HG02610 (cell line): ENCODE measurements around the gene CELSR1.
"Not testable (repeated sequence)": the region's sequence is repeated elsewhere in the genome, so short reads cannot be mapped to it uniquely, and the experiment has no call there.

Experiments used
- ATAC-seq: cut with Tn5 transposase; IDR thresholded peaks from one replicate; pipeline ENCODE4 v1.9.1; 2021; ENCODE audit warnings: mild to moderate bottlenecking, moderate library complexity; ENCODE audit not compliant: unreplicated experiment

CELSR1 gene

DNA sequence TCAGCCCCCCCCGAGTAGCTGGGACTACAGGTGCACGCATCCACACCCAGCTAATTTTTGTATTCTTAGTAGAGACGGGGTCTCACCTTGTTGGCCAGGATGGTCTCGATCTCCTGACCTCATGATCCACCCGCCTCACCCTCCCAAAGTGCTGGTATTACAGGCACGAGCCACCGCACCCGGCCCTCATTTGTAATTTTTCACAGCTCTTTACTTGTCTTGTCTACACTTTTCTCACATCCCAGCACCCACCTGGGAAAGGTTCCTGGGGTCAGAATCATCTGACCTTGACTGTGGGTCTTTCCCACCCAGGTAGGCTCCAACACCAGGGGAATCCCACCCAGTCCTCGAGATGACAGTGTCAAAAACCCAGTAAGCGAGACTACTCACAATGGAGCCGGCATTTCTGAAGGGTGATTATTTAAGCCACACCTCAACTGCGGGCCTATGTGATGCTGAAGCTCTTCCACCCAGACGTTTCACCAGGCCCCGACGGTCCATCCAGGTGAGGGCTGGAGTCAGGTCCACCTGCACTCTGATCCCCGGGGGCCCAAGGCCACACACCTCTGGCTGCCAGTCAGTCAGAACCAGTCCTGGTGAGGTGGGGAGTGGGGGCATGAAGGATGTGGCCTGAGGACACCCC is 23.4 kb downstream of the CELSR1 start:
- ATAC-seq = no peak

DNA sequence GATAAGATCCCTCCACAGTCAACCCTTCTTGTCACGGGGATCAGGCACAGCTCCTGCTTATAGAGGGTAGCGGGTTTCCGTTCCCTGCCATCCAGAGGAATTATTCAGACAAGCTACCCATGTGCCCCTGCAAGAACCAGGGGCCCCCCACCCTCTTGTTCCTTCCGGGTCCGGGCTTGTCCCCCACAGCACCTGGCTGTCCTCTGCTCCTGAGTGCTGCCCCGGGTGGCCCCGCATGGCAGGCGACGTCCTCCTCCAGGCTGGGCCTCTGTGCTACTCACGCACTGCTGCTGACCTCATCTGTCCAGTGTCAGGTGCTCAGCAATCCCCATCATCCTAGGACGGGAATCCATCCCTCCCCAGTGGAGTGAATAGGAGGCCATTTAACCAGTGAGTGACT is 24.7 kb downstream of the CELSR1 start:
- ATAC-seq = no peak

DNA sequence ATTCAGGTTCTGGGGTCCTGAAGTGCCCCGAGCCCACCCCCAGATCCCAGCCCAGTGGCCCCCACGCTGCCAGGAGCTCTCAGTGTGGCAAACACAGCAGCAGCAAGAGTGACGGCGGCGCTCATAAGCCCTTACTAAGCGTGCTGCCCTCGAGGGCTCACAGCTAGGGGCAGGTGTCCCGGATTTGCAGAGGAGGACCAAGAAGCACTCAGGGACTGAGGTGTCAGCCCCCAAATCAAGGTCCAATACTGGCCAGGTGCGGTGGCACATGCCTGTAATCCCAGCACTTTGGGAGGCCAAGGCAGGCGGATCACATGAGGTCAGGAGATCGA is 25.4 kb downstream of the CELSR1 start:
- ATAC-seq = no peak

DNA sequence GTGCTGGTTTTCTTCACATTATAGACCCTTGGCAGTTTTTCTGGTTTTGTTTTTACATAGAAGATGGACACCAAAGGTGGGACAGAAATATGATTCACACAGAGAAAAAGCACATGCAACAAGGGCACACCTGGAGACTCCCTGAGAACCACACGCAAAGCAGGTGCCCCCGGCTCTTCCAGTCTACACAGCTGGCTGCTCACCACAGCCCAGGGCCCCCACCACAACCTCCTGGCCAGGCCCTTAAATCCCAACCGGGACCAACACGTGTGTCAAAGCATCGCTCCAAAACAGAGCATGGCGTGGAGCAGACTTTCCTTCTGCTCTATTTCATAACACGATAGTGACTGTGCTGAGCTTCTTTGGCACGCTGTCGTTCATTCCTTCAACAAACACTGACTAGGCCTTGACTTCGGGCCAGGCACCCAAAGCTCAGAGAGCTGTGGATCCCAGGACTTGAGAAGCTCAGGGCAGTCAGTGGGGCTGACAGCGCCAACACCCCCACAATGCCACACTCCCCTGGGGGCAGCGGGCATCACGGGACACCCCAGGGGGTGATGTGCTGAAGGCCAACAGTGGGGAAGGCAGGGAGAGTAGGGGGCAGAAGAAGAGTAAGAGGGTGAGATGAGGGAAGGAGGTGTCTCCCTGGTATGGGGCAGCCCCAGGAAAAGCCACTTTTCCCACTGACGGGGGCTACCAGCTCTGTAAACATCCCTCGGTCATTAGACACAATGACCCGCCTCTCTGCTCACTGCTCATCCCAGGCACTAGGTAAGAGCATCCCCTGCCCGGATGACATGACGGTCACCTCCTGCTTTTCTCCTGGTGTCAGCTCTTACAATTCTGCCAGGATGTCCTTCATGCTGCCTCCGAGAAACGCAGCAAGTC is 26.0 kb downstream of the CELSR1 start:
- ATAC-seq = no peak

DNA sequence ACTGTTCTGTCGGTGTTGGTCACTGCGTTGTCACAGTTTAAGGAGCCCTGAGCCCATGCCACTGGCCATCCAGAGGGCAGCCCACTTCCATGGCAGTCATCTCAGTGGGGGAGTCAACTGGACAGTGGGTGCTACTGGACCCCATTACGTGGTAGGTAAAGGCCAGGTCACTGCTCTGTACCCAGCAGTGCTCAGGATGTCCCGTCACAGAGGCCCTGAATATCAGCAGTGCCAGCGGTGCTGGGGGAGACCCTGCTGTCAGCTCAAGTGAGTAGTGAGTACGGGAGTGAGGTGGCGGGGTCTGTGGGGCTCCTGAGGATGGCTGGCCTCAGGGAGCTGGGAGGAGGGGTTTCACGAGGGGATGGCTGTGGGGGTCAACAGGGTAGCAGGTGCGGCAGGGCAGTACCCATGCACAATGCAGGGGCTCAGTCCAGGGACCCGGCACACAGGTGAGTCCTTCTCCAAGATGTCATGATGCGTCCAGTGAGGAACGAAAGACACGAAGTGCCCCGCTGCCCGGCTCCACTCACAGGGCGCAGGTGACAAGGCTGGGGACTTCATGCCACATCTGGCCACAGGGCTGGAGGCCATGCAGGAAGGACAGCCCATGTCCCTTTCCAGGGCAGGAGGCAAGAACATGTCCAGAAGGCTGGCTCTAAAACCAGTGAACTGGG is 27.9 kb downstream of the CELSR1 start:
- no peak for ATAC-seq

DNA sequence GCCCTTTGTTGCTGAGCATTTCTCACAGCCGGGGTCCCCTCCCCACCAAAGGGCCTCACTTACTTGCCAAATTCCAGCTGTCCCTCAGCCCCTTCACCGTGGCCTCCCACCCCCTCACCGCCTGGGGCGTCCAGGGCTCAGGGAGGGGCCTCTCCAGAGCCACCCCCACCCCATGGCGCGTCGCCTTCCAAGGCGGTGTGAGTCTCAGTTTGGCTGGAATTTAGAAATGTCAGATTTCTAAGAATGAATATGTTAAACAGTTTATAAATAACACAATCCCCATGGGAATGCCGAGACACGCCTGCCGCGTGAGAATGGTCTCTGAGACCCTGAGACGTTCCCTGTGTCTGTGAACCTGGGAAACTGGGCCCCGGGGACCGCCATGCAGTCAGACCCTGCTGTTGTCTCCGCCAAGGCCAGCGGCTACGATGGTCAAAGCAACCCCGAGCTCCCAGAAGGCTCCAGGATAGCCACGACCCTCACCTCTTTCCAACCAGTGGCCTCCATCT is 28.9 kb downstream of the CELSR1 start:
- no peak for ATAC-seq

DNA sequence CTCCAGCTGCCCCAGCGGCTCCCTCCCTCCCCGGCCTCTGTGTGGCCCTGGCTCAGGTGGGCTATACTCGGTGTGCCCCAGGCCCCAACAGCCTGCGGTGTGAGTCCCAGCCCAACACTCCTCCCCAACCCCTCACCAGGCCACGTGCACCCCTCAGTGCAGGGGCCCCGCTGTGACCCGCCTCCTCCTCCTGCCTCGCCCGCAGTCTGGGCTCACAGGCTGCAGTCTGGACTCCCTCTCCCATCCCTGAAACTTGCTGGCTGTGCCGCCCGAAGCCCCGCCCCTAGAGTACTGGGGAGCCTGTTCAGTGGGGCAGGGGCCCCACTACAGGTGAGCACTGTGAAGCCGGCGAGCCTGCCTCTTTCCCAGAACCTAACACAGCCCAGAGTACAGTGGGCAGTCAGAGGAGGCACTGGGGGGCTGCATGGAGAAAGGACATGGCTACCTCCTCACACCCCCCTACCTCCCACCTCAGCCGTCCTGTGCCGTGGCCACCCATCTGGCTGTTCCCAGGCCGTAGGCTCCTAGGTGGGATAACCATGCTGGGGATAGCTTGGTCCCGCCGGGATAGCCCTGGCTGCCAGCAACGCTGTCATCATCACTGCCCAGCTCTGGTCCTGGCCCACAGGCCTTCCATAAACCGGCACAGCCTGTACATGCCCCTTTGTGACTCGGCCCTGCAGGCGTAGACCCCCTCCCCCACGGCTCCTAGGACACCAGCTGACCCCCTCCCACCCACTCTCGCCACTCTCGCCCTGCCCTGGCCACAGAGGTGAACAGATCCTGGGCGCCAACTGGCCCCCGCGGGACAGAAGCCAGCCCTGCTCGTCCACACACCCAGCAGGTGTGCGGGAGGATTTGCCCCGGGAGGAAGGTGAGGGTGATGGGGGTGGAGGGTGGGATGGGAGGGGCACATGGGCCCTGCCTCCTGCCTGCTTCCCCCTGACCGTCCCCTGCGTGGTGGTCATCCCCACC is 29.7 kb downstream of the CELSR1 start:
- no peak for ATAC-seq

DNA sequence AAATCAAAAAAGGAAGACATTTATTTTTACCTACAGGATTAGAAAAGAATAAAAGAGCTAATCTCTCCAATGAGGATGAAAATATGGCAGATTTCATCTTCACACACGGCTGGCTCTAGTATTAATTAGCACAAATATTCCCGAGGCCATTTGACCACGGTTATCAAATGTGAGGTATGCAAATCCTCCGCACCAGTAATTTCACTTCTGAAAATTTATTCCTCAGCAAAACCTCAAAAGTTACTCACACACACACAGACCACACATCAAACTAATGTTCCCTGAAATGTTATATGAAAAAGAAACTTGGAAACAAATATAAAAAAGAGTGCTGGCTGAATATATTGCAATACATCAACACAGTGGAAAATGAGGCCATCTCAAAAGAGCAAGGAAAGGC is 32.8 kb downstream of the CELSR1 start:
- ATAC-seq = no peak

DNA sequence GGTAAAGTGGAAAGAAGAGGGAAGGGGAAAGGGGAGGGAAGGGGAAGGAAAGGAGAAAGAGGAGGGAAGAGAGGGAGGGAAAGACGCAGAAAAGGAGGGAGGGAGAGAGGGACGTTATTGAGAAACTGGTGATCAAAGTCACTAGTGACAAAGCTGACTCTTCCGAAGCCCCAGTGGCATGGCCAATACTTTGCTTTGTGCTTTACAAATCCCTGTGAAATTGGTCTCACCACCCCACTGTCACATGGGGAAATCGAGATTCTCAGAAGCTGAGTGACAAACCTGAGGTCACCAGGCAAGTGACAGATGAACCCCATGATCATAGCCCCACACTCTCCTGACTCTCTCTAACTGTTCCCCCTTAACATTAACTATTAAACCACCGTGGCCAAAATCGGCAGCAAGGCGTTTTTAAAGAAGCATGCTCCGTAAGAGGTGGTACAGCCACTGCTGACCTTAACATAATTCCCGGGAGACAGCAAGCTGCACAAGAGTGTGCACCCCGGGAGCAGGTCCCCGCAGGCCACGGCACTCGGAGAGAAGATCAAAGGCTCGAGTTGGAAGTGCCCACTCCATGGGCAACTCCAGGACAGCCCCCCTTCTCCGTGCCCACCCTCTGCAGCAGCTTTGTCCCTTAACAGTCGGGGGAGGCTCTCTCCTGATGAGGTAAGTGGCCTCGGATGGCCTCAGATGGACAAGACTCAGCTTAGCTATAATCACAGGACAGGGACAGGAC is 34.8 kb downstream of the CELSR1 start:
- ATAC-seq = no peak

DNA sequence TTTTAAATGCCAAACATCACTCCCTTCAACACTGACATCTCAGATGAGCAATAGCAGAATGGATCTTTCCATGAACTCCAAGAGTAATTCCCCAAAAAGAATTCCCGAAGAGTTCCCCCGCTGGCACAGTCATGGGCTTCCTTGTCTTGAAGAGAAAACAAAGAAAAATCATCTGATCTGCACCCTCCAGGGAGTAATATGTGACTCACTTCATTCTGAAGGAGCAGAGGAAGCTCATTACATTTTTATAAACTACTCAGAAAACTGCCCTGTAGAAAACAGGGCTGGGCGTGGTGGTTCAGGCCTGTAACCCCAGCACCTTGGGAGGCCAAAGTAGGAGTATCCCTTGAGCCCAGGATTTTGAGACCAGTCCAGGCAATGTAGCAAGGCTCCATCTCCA is 35.7 kb downstream of the CELSR1 start:
- no peak for ATAC-seq

DNA sequence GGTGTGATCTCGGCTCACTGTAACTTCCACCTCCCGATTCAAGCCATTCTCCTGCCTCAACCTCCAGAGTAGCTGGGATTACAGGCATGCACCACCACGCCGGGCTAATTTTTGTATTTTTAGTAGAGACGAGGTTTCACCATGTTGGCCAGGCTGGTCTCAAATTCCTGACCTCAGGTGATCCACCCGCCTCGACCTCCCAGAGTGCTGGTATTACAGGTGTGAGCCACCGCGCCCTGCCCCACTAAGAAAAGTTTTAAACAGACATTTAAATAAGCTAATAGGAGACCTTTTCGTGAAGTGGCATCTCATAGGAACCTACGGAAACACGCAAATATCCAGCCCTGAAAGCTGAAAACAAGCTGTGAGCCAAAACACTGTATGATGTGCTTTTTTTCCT is 36.2 kb downstream of the CELSR1 start:
- ATAC-seq = not testable (repeated sequence)

DNA sequence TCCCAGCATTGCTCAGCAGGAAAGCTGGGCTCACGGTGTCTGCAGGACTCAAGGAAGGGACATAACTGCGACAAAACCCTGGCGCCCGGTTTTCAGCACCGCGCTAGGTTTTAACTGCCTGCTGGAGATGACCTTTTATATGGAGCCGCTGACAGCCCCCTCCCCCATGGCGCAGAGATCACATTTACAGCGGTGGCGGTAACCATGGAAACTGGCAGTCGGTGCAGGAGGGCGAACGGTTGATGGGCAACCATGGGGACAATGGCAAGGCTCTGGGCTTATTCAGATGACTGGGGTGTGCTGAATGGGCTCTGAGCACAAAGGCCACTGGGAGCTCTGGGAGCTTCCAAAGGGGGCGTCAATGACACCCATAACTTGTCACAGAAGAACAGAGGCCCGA is 37.2 kb downstream of the CELSR1 start:
- no peak for ATAC-seq

DNA sequence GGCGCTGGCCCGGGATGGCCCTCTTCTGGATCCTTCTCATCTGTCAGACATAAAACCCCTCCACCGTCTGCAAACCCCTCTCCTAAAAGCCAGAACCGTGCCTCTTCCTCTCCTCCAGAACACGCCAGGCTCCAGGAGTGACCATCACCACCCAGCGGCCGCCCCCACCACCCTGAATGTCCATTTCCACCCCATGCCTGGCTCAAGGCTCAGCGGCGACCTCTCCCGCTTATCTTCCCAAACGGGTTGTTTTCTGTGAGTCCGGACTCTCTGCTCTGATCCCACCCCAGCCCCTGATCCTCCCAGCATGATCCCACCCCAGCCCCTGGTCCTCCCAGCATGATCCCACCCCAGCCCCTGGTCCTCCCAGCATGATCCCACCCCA is 37.6 kb downstream of the CELSR1 start:
- no peak for ATAC-seq

DNA sequence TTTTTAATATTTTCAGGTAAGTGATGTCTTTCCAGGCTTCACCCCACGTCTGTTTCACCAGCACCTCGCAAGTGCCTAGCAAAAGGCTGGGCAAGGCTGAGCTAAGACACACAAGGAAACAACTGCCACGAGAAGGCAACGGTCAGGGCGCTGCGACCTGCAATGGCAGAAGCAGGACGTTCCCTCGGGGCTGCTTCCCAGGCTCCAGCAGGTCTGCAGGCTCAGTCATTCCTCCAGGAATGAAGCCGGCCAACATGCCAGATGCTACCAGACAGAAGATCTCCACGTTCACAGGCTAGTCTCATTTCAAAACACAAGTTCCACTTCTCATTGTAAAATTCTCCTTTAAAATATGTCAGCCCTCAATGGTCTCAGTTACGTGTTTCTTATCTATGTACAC is 45.5 kb downstream of the CELSR1 start:
- ATAC-seq = no peak

DNA sequence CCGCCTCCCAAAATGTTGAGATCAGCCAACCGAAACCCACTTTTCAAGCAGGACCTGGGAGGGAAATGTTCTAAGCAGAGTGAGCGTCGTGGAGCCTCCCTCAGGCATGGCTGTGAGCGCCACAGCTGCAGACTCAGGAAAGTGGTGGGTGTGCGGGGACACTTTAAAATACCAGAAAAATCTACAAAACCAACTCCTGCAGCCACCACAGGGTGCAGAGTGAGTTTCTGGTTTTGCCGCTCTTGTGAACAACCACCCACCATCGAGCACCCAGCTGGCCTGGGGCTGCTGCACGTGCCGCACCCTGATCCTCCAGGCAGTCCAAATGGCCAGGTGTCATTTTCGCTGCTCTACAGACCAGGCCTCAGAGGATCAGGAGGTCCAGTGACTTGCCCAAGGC is 46.9 kb downstream of the CELSR1 start:
- ATAC-seq = no peak

DNA sequence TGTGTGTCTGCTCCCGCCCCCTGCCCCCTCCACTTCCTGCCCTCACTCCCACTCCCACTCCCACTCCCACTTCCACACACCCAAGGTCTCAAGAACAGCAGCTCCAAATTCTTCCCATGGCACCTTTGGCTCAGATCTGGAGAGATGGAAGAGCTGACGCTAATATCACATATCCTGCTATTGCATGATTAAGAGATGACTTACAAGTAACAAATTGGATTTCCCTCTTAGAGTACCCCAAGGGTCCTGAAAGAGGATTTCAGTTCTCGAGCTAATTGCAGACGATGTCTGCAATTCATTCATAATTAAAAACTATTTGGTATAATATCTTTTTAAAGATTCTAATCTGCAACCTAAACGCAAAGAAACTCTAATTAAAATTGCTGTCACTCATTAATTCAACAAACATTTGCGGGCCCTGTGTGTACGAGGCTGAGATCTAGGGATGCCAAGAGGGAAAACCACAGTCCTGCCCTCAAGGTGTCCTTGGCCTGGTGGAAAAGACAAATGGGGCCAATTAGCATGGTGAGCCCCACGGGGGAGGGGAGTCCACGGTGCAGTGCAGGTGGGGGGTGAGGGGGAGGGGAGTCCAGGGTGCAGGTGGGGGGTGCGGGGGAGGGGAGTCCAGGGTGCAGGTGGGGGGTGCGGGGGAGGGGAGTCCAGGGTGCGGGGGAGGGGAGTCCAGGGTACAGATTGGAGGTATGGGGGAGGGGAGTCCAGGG is 50.3 kb downstream of the CELSR1 start:
- no peak for ATAC-seq

DNA sequence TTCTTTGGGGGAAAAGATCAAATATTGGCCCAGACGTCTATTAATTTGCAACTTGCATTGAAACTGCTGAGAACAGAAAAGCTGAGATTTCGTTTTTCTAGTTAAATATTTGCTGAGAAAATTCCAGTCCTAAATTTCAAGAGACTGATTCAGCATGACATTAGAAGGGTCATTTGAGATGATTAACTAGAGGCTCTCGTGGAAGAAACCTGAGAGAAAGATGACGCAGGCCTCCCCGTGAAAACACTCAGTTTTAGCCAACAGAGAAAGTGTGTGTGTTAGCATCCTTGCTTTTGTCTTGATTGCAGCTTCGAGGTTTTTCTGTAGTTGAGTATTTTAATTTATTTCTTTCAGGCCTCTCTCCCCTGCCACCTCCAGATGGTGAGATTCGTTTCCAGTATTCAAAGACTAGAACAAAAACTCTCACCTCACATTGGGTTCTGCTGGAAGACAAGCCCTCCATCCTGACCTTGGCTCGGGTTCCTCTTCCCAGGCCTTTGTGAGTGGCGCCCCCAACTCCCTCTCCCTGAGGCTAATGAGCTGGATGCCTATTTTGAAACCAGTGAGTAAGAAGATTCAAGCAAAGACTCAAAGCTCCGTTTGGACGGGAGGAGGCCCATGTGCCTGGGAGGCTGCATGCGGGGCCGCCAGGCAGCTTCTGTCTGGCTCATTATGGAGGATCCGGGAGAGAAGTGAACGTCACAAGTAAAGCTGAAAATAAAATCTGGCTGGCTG is 52.4 kb downstream of the CELSR1 start:
- ATAC-seq = no peak

DNA sequence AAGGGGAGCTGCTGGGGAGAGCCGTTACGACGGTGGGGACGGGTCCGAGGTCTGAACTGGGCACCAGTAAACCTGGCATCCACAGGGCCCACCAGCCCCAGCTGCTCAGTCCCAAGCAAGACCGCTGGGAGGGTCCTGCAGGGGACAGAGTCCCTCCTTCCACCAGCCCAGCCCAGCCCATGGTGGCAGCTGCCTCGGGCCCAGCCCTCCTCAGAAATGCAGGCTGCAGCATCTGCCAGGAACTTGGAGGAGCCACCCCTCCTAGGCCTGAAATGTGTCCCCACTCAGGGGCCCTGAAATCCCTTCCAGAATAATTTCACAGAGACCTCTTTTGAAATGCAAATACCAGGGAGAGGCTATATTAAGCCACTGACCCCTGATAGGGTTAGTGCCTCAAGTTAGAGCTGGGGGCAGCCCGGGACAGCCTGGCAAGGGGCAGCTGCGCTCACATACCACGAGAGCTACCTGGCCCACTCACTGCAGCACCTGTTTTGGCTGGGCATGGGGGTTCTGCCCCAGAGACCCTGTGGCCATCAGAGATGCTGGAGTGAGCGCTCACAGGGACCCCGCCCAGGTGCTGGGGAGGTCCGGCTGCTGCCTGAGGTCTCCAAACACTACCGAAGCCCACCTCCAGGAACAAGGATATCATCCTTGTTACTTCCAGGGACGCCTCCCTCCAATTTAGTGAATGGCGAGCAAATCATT is 53.1 kb downstream of the CELSR1 start:
- ATAC-seq = no peak
